ENCODE measurements around the gene CAPS.
"Not testable (repeated sequence)": the region's sequence is repeated elsewhere in the genome, so short reads cannot be mapped to it uniquely, and the experiment has no call there.

The CAPS gene

DNA sequence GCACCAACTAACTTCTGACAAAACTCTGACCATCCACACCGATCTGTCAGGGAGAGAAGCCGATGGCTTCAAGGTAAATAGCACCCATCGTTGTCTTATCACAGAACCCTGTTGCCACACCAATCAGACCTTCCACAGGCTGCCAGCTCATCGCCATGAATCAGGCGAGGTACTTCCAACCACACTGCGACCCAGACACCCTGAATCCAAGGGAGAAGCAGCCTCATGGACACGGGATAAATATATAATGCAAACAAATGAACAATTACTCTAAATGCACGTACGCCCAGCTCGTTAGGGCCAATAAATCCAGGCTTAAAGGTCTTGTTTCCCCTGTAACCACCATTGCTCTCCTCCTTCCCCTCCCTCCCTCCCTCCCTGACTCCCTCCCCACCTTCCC is 43.1 kb downstream of the CAPS start:
- DNase-seq (ENCODE audit: low spot score) = no peak

DNA sequence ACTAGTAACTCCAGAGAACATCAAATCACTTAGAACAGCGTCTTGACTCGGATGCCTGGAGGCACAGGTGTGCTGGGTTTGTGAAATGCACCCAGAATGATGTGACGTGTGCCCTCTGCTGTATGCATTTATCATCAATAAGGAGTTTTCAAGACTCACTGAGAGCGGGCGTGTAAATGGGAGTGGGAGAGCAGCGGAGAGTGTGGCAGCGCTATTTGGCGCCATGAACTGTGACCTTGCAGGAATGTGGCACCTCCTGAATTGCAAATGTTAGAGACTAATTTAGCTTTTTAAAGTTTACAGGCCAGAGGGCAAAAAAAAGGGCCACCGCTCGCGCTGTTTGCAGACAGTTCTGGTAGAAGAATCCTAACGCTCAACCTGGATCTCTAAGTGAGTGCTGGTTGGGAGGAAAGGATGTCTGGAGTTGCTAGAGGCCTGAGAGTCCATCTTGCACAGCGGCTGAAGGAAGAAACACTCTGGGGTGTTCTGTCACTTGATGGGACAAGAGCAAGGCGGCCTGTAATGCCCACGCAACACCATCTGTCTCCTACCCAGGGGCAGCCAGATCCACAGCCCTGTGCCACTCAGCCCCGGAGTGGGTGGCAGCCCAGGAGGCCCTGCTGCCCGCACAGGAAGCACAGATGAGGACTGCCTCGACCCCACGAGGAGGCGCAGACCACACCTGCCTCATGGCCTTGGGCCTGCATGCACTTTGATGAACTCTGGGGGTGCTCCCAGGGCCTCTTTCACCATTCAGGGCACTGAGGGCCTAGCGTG is 44.2 kb downstream of the CAPS start:
- DNase-seq (ENCODE audit: low spot score) = no peak

DNA sequence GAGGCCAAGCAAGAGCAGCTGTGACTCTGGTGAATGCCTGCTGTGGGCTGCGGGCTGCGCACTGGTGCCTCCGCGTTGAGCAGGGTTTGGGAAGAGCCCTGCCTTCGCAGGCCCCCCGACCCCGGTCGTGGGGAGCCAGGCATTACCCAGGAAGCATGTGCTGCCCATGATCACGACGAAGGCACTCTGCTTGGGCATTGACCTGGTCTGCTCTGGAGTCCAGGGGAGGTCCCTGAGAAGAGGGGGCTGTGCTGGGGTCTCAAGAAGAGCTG is 44.7 kb downstream of the CAPS start:
- DNase-seq (ENCODE audit: low spot score) = no peak

DNA sequence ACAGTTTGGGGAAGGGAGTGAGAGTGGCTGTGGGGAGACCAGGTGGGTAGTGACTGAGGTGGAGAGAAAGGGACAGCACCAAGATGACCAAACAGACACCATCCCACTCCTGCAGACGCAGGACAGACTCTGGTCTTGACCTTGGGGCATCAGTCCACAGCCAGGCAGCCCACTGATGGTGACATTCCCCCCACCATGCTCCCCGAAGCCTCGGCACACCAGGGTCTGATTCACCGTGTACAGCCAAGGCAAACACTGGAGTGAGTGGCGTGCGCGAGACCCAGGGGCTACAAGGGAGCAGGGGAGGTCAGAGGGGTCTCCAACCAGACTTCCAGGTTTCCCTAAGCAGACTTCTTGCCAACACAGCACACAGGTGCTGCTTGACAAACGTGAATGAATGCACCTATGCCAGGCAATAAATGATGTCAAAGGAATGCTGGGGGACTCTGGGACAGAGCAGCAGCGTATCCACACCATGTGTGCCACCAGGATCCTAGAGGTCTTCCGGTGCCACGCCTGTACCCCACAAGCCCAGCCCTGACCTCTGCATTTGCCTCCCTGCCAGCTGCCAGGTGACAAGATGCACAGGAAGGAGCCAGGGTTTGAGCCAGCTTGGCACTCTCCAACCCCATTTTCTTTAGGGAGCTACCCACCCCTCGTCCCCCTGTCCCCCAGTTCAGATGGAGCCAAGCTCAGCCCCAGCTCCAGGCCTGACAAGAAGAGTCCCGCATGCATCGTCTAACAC is 45.4 kb downstream of the CAPS start:
- no peak for DNase-seq (ENCODE audit: low spot score)

DNA sequence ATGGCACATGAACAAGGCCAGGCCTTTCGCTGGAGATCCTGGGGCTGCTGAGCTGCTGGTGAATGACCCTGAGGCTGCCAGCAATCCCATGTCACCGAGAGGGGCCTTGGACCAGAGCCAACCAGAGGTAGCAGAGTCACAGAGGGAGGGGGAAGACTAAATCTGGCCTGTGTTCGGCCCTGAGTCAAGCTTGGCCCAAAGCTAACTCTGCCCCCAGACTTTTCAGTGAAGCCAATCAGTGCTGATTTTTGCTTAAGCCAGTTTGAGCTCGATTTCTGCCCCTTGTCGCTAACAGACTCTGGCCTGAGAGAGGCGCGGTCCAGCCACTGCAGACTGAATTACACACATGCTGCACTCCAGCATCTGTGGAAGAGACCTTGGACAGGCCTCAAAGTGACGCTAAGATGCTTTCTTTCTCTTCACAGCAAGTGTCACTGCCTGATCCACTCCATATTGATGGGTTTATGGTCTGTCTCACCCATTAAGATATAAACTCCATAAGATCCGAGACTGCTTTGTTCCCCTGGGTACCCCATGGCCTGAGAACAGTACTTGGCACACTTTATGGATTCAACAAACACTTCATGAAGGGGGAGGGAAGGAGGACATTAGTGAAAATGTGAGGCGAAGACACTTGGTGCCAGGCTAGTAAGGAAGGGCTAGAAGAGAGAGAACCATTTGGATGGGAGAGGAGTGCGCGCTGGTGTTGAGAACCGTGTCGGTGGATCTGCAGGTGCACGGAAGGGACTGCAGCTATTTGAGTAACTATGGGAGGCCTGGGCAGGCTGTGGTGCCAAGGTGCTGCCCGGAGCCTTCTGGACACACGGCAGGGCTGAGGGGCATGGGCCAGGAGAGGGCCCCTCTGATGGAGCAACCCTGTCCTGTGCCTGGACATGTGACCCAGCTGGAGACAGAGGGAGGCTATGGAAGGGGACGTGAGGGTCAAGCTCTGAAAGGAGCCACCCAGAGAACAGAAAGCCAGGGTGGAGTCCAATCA is 46.2 kb downstream of the CAPS start:
- DNase-seq (ENCODE audit: low spot score) = no peak

DNA sequence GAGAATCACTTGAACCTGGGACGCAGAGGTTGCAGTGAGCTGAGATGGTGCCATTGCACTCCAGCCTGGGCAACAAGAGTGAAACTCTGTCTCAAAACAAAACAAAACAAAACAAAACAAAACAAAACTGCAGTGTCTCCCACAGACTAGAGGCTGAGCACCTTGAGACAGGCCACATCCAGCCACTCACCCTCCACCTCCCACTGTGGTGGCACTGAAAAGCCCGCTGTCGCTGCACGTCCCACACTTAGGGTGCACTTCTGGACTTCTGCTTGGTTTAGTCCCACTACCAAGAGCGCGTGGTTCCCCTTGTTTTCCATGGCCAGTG is 47.6 kb downstream of the CAPS start:
- not testable (repeated sequence) for DNase-seq (ENCODE audit: low spot score)

DNA sequence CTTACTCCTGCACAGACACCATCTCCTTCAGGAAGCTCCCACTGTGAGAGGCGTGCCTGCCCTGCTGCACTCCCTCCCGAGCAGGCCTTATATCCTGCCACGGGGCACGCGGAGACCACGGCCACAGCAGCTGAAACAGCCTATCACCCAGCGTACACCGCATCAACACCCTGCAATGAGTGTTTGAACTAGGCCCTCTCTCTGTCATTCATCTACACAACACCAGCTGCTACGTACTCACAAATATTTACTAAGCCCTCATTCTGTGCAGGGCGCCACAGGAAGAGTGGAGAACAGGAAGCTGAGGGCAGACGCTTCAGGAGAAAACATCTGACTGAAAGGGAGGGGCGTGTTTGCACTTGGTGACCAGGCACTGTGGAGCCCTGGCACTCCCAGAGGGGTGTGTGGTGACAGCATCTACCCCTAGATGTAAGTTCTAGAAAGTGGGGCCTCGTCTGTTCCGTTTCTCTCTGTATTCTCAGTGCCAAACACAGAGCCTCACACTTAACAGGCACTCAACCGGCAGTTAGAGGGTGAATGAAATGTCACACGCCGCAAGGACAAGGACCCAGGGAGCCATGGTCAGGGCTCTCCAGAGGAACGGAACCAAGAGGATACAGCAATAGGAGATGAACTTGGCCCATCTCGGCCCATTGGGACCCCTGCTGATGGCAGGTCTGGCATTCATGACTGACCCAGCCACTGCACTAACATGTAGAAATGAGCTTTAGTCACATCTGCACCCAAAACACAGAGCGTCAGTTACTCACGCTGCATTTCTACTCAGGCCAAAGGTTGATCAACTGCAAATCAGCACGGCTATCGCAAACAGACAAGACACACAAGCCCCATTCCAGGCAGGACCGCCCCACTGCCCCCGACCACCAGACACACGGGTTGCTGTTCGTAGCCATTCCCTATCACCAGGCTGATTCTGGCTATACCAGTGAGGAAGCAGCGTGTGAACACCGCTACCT is 48.2 kb downstream of the CAPS start:
- DNase-seq (ENCODE audit: low spot score) = no peak

DNA sequence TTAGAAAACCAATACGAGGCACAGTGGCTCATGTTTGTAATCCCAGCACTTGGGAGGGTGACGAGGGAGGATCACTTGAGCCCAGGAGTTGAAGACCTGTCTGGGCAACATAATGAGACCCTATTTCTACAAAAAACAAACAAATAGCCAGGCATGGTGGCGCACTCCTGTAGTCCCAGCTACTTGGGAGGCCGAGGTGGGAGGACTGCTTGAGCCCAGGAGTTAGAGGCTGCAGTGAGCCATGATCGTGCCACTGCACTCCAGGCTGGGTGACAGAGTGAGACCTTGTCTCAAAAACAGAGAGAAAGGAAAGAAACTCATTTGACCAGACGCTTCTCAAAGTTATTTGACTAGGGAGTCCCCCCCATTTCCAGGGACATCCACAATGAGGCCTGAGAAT is 49.2 kb downstream of the CAPS start:
- not testable (repeated sequence) for DNase-seq (ENCODE audit: low spot score)

DNA sequence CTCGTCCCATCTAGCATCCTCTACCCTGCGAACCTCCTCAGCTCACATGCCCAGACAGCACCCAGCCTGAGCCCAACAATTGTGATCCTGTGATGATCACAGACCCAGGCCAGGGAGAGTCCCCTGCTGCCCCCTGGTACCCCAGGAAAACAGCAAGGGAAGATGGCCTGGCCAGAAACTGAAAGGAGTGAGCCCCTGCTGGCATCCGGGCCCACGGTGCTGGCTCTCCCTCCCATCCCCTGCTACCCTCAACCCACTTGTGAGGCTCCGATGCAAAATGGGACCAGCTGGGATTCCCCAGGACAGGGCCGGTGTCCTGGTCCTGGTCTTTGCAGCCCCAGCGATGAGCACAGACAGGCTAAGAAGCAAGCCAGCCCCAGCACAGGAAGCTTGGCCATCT is 49.8 kb downstream of the CAPS start:
- DNase-seq (ENCODE audit: low spot score) = no peak

DNA sequence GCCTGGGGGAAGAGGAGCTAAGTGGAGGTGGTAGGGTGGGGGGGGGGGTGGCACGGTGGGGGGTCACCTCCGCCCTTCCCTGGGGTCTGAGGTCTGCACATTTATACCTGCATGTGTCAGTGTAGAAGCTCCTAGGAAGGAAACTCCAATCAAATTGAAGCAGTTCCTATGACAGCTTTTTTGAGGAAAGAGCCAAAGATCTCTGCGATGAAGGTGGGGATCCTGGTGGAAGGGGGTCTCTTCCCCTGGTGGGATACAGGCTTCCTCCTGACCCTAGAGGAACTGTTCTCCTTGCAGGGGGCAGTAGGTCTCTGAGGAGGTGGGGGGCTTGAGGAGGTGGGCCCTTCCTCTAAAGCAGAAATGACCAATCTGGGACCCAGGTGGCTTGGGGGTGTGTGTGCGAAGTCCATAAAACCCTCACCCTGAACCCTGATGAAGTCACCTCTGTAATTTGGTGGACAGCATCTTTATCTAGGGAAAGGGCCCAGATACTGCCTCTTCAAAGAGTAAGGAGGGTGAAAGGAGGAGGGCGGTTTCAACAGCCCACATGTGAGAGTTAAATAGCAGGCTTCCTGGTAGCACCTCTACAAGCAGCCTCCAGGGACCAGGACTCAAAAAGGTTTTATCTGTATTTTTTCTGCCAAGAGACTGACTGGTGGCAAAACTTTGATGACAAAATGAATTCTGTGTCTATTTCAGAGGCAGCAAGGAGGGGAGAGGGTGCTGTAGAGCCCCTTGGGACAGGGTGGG is 50.9 kb downstream of the CAPS start:
- DNase-seq (ENCODE audit: low spot score) = no peak
